Measurements from ENCODE around the gene NOP53. TPM values are rescaled to one million over a fixed set of nuclear protein-coding genes. Genes with fewer than 3 reads are reported as not detected.

The NOP53 gene
- total RNA-seq, 1 donor from 2014 or later, result 282 TPM

DNA sequence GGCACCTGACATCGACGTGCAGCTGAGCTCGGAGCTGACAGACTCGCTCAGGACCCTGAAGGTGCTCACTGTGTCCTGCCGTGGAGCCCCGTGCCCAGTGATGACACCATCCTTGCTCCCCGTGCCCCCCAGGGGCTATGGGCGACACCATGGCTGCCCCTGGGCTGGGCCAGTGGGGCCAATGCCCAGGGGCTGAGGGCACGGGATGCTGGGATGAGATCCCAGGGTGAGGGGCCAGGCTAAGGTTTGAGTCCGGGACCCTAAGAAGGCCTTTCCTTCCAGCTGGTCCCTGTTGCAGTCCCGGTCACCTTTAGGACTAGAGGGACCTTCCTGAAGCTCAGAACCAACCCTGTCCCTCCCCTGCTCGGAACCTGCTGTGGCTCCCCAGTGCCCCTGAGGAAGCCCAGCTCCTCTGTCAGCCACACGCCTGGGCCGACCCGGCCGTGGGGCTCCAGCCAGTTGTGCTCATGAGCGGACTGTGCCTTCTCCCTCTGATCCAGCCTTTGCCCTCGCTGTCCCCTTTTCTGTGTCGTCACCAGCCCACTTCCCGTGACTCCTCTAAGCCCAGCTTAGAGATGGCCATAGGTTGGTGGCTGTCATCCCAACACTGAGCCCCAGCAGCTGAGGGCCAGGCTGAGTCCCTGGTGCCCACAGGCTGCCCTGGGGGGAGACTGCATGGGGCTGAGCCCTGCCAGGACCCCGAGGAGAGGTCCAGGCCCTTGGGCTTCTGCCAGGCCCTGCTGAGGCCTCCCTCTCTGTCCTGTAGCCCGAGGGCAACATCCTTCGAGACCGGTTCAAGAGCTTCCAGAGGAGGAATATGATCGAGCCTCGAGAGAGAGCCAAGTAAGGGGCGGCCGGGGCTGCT, 10.6 kb downstream of the NOP53 start:
- no peak overlapping the region for H3K4me3 ChIP-seq
- no peak overlapping the region for H3K27ac ChIP-seq
- ATAC-seq (no peak), DNase-seq (no peak)
- no peaks in the 10 kb centered on the region for H3K4me1 ChIP-seq
- no peaks in the 10 kb centered on the region for H3K27me3 ChIP-seq (ENCODE audit: low read depth)
- TF ChIP-seq, protein P1, sequence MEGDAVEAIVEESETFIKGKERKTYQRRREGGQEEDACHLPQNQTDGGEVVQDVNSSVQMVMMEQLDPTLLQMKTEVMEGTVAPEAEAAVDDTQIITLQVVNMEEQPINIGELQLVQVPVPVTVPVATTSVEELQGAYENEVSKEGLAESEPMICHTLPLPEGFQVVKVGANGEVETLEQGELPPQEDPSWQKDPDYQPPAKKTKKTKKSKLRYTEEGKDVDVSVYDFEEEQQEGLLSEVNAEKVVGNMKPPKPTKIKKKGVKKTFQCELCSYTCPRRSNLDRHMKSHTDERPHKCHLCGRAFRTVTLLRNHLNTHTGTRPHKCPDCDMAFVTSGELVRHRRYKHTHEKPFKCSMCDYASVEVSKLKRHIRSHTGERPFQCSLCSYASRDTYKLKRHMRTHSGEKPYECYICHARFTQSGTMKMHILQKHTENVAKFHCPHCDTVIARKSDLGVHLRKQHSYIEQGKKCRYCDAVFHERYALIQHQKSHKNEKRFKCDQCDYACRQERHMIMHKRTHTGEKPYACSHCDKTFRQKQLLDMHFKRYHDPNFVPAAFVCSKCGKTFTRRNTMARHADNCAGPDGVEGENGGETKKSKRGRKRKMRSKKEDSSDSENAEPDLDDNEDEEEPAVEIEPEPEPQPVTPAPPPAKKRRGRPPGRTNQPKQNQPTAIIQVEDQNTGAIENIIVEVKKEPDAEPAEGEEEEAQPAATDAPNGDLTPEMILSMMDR (IDR thresholded peaks at IDR 0.05), result no peak
- intact Hi-C loops (cut with DNase I), result no loop called here
- peaks cover 93% of the 10 kb centered on the region for H3K36me3 ChIP-seq
- no peaks in the 10 kb centered on the region for H3K9me3 ChIP-seq

DNA sequence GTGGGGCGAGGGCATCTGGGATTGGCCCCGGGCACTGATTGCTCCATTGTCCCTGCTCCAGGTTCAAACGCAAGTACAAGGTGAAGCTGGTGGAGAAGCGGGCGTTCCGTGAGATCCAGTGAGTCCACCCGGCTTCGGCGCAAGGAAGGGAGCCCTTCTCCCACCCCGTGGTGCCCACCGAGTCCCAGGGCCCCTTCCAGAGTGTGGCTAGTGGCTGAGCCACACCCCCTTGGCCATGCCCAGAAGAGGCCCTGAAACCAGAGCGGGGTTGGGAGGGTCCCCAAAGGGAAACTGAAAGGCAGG, 11.2 kb downstream of the NOP53 start:
- Histone ChIP-seq H3K27me3 (ENCODE audit: low read depth) (no peaks in the 10 kb centered on the region), H3K4me3 (no peak overlapping the region), H3K9me3 (no peaks in the 10 kb centered on the region), H3K27ac (no peak overlapping the region), H3K4me1 (no peaks in the 10 kb centered on the region), H3K36me3 (peaks cover 87% of the 10 kb centered on the region)
- intact Hi-C loops (cut with DNase I), result no loop called here
- ATAC-seq (no peak), DNase-seq (no peak)
- TF ChIP-seq, protein P1 (IDR thresholded peaks at IDR 0.05), result no peak

DNA sequence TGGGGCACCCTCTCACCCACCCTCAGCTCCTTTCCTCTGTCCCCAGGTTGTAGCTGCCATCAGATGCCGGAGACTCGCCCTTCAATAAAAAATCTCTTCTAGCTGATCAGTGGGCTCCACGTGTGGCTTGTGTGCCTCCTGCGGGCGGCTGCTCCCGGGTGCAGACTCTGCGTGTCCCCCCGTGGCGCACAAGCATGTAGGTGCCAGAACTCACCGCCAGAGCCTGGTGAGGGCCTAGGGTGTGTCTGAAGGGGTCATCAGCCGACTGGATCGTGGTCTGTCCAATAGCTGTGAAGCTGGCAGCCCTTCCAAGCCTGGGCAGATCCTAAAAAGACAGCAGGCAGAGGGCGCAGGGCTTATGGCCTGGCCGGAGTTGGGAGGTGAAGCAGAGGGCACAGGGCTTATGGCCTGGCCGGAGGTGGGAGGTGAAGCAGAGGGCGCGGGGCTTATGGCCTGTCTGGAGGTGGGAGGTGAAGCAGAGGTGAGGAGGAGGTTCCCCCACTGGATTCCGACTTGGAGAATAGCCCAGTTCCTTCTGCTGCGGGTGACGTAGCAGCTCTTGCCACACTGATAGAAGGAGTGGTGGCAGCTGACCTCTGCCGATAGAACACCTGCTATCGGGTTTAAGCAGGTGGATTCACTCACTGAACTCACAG, 11.7 kb downstream of the NOP53 start:
- TF ChIP-seq, protein P1 (IDR thresholded peaks at IDR 0.05), result no peak
- DNase-seq (no peak), ATAC-seq (no peak)
- intact Hi-C loops (cut with DNase I), result no loop called here
- Histone ChIP-seq H3K4me3 (no peak overlapping the region), H3K36me3 (peaks cover 82% of the 10 kb centered on the region), H3K27ac (no peak overlapping the region), H3K9me3 (no peaks in the 10 kb centered on the region), H3K27me3 (ENCODE audit: low read depth) (no peaks in the 10 kb centered on the region), H3K4me1 (no peaks in the 10 kb centered on the region)

DNA sequence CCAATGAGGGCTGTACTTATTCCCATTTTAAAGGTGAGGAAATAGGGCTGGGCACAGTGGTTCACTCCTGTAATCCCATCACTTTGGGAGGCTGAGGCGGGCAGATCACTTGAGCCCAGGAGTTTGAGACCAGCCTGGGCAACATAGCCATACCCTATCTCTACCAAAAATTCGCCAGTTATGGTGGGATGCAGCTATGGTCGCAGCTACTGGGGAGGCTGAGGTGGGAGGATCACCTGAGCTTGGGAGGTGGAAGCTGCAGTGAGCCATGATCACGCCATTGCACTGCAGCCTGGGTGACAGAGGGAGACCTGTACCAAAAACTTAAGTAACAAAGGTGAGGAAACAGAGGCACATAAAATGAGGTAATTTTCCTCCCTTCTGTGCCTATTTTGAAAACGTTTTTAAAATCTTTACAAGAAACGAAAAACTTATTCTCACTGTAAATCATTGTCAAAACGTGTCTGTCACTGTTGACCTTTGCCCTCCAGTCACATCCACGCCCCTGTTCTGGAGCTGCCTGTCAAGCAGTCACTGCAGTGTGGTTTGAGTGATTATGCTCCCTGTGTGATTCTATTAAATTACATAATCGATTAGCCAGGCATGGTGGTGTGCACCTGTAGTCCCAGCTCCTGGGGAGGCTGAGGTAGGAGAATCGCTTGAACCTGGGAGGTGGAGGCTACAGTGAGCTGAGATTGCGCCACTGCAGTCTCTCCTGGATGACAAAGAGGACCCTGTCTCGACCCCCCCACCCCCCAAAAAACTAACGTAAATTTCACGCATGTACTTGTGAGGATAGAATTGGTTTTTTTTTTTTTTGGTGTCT, 12.5 kb downstream of the NOP53 start:
- Histone ChIP-seq H3K4me3 (no peak overlapping the region), H3K4me1 (no peaks in the 10 kb centered on the region), H3K27ac (no peak overlapping the region), H3K27me3 (ENCODE audit: low read depth) (no peaks in the 10 kb centered on the region), H3K36me3 (peaks cover 75% of the 10 kb centered on the region), H3K9me3 (no peaks in the 10 kb centered on the region)
- intact Hi-C loops (cut with DNase I), result no loop called here
- ATAC-seq, result no peak
- DNase-seq, result no peak
- TF ChIP-seq, protein P1 (IDR thresholded peaks at IDR 0.05), result no peak

DNA sequence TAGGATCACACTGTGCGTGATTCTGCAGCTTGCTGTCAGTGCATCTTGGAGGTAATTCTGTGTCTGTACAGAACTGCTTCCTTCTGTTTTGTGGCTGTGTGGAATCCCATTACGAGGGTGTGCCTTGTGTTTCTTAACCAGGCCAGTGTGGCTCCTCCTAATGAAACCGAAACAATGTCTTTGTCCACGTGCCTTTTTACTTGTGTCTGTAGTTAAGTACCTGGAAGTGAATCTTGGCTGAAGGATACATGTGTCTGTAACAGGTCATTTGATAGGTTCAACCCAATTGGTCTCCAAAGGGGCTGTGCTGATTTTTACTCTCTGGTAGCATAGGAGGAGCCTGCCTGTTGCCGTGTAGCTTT, 13.1 kb downstream of the NOP53 start:
- no peak for DNase-seq
- H3K27ac ChIP-seq, result no peak overlapping the region
- no peak overlapping the region for H3K4me3 ChIP-seq
- peaks cover 69% of the 10 kb centered on the region for H3K36me3 ChIP-seq
- no peaks in the 10 kb centered on the region for H3K27me3 ChIP-seq (ENCODE audit: low read depth)
- no peak for ATAC-seq
- intact Hi-C loops (cut with DNase I), result no loop called here
- TF ChIP-seq, protein P1 (IDR thresholded peaks at IDR 0.05), result no peak
- no peaks in the 10 kb centered on the region for H3K9me3 ChIP-seq
- H3K4me1 ChIP-seq, result no peaks in the 10 kb centered on the region
